HG02588 (cell line): Measurements from ENCODE around the gene SPEM3.

Experiments
- ATAC-seq: cut with Tn5 transposase; IDR thresholded peaks from one replicate; pipeline ENCODE4 v1.9.1; 2021; ENCODE audit warnings: mild to moderate bottlenecking, moderate library complexity; ENCODE audit not compliant: unreplicated experiment

Gene SPEM3

GRCh38 chr17:7419819-7420610, 8.6 kb upstream of the SPEM3 start, which contains the start of gene SPEM1:
TSS of gene SPEM1 (plus strand) at chr17:7420324. CDS start at chr17:7420385, 61 bp downstream.
- ATAC-seq = no peak

DNA sequence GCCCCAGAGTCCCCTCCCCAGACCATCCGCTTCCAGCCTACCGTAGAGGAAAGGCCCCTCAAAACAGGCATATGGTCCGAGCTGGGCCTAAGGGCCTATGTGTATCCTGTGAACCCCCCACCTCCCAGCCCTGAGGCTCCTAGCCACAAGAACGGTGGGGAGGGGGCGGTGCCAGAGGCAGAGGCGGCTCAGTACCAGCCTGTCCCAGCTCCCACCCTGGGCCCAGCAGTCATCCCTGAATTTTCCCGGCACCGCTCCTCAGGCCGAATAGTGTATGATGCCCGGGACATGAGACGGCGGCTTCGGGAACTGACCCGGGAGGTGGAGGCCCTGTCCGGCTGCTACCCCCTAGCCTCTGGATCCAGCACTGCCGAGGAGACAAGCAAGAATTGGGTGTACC, 7.5 kb upstream of the SPEM3 start:
- no peak for ATAC-seq

- no peak for ATAC-seq
Measured at GRCh38 chr17:7423679-7424078, 5.0 kb upstream of the SPEM3 start.

- no peak for ATAC-seq
Measured at GRCh38 chr17:7425316-7425715, 3.3 kb upstream of the SPEM3 start, which contains the start of gene SPEM2. TSS of gene SPEM2 (plus strand) at chr17:7425616. CDS start at chr17:7425689, 73 bp downstream.

DNA sequence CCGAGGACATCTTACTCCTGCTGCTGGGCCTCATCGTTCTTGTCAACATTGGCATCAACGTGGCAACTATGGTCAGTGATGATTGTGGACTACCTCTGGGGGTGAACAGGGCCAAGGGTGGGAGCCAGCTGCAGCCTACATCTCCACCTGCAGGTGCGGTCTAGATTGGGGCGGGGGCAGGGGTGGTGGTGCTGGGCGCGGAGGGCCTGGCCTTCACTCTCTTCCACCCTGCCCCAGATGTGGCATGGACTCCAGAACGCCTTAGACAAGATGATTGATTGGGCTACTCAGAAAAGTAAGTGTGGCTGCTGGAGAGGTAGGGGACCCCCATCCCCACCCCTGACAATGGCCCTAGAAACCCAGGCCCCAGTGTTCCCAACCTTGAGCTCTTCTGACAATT, 2.9 kb upstream of the SPEM3 start:
- no peak for ATAC-seq

GRCh38 chr17:7426203-7426863, 2.3 kb upstream of the SPEM3 start:
- no peak for ATAC-seq

DNA sequence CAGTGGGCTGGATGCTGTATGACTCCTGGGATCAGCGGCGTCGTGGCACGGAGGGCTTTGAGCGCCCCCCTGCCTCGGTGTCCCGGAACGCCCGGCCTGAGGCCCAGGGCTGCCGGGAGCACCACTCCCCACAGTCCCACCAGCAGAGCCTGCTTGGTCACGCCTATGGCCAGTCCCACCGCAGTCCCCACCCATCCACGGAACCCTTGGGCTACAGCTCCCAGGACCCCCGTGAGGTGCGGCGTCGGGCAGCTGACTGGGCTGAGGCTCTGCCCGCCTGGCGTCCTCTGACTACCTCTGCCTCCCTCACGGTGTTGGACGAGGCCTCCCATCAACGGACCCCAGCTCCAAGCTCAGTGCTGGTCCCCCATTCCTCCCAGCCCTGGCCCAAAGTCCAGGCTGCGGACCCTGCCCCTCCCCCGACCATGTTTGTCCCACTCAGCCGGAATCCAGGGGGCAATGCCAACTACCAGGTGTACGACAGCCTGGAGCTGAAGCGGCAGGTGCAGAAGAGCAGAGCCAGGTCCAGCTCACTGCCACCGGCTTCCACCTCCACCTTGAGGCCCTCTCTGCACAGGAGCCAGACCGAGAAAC, 1.7 kb upstream of the SPEM3 start:
- ATAC-seq = no peak

GRCh38 chr17:7427549-7427948, 1.1 kb upstream of the SPEM3 start:
- ATAC-seq = no peak

DNA sequence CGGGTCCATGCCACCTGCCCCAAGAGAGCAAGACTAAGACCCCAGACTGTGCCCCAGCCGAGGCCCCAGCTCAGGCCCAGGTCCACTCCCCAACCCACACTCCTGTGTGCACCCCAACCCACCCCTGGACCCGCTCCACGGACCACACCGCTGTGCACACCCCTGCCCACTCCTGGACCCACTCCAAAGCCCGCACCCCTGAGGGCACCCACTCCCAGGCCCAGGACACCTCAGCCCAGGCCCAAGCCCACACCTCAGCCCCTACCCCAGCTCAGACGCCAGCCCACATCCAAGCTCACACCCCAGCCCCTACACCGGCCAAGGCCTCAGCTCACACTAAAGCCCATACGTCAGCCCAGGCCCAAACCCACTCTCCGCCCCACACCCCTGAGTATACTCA, 1.1 kb downstream of the SPEM3 start:
- ATAC-seq = no peak

- ATAC-seq = no peak
Measured at GRCh38 chr17:7431231-7431630, 2.6 kb downstream of the SPEM3 start.

DNA sequence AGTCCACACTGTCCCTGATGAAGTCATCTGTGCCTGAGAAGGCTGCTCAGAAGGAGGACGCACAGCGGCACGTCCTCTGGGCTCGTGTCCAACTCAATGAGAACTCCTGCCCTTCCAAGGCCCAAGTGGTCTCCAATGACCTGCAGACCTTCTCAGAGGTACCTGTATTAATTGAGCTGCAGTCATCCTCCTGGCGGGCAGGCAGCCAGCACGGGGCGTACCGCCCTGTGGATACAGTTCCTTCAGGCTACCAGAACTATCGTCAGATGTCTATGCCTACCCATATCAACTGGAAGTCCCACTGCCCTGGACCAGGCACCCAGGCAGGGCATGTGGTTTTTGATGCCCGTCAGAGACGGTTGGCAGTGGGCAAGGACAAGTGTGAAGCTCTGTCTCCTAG, 3.6 kb downstream of the SPEM3 start:
- ATAC-seq = no peak

GRCh38 chr17:7435676-7436555, 7.3 kb downstream of the SPEM3 start:
- peak; percentile 17 for ATAC-seq

- ATAC-seq = no peak
Measured at GRCh38 chr17:7436556-7437368, 8.1 kb downstream of the SPEM3 start.

DNA sequence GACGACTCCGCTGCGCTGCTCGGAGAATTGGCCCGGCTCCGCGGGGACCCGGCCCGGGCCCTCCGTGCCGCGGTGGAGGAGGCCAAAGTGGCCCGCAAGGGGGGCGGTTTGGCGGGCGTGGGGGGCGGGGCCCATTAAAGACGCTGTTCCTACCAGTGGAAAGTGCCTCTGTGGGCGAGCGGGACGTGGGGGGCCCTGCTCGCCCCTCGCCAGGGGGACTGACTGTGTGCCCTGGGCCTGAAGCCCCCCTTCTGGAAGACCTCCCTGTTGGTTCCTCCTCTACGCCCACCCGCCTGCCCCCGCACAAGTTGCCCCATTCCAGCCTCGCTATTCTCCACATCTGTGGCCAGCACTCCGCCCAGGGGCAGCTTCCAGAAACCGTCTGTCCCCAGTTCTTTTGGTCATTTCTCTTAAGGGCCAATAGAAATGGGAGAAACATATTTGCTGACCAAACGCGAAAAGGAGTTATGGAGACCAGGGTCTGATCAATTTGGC, 8.8 kb downstream of the SPEM3 start:
- ATAC-seq = no peak

DNA sequence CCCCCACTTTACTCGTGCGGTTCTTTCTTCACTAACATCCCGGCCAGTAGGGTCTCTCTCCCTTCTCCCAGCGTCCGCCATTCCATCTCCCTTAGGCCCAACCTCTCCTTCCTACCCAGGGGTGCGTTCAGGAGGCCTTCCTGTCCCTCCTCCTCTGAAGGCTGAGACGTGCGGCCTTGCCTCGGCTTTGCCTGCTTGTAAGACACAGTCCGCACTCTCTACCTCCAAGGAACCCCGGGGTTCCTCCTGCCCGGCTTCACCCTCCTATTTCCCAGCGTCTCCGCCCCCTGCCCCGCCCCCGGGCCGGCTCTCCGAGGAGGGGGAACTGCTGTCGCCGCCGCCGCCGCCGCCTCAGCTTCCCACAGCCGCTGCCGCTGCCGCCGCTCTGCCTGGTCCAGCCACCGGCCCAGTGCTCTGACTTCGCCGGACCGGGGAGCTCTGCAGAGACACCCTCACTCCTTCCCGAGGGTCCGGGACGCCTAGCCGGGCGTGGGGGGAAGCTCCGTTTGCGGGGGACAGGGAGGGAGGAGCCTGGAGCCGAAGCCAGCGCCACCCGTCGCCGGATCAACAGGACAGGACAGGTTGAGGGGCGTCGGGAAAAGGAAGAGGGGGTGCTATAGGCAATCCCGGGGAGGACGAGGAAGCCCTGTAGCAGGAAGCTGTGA, 9.4 kb downstream of the SPEM3 start:
- ATAC-seq = no peak

- ATAC-seq = no peak
Measured at GRCh38 chr17:7438656-7439460, 10.2 kb downstream of the SPEM3 start.

- no peak for ATAC-seq
Measured at GRCh38 chr17:7439462-7440112, 10.9 kb downstream of the SPEM3 start, which contains the start of gene FGF11. TSS of gene FGF11 (plus strand) at chr17:7439512. CDS start at chr17:7439621, 109 bp downstream.
